Natural killer cell (primary cell): ENCODE results near the gene INAVA. TPM values are rescaled to one million over a fixed set of nuclear protein-coding genes. Genes with fewer than 3 reads are reported as not detected.

Experiments used
- ATAC-seq, 3 donors: fragments of 150-1000 bp in 2 of 3; fragments of 200-7000 bp in 1 of 3; cut with Tn5 transposase; 1 replicate in 1 of 3; 2 replicates in 2 of 3; pipeline ENCODE4 v1.10.0; 2021; ENCODE audit warnings: mild to moderate bottlenecking in 2 of 3, moderate library complexity in 2 of 3
- DNase-seq, 2 donors: peaks; one replicate each; pipeline versions ENCODE4 v3.0.0 to v3.0.0-alpha.2; 2013 to 2021; ENCODE audit warnings: mixed read lengths in 1 of 2
- H3K27ac ChIP-seq: one replicate; pipeline ENCODE4 v1.5.1; 2013; ENCODE audit warnings: mild to moderate bottlenecking, low read length
- H3K27me3 ChIP-seq: one replicate; pipeline ENCODE4 v1.6.1; 2013; ENCODE audit warnings: low read length; ENCODE audit not compliant: control insufficient read depth, insufficient read depth
- H3K36me3 ChIP-seq: one replicate; pipeline ENCODE4 v1.6.1; 2013; ENCODE audit warnings: low read length; ENCODE audit not compliant: control insufficient read depth, insufficient read depth
- H3K4me1 ChIP-seq: one replicate; pipeline ENCODE4 v1.6.1; 2013; ENCODE audit warnings: low read length; ENCODE audit not compliant: control insufficient read depth, insufficient read depth
- H3K4me3 ChIP-seq: one replicate; pipeline ENCODE4 v1.5.1; 2013; ENCODE audit warnings: low read length
- H3K9me3 ChIP-seq: one replicate; pipeline ENCODE4 v1.6.1; 2013; ENCODE audit warnings: low read length; ENCODE audit not compliant: control insufficient read depth, insufficient read depth
- H3K27ac Mint-ChIP-seq, 2 donors: one replicate each; pipeline ENCODE4 v1.8.0; 2022; ENCODE audit warnings: mild to moderate bottlenecking in 2 of 2, mixed read lengths in 2 of 2, moderate library complexity in 1 of 2
- H3K27me3 Mint-ChIP-seq, 2 donors: one replicate each; pipeline ENCODE4 v1.8.0; 2022; ENCODE audit warnings: low read depth in 2 of 2, mixed read lengths in 2 of 2
- H3K36me3 Mint-ChIP-seq: one replicate; pipeline ENCODE4 v1.8.0; 2022; ENCODE audit warnings: mixed read lengths
- H3K4me1 Mint-ChIP-seq, 2 donors: one replicate each; pipeline ENCODE4 v1.8.0; 2022; ENCODE audit warnings: mixed read lengths in 2 of 2
- H3K4me3 Mint-ChIP-seq: one replicate; pipeline ENCODE4 v1.8.0; 2022; ENCODE audit warnings: mild to moderate bottlenecking, moderate library complexity, mixed read lengths
- H3K9me3 Mint-ChIP-seq, 2 donors: one replicate each; pipeline ENCODE4 v1.8.0; 2022; ENCODE audit warnings: mixed read lengths in 2 of 2
- WGBS: methylation state at CpG from one replicate; pipeline ENCODE4 v1.1.7; 2013; ENCODE audit warnings: missing lambda C conversion rate; ENCODE audit not compliant: insufficient coverage; 5-methylcytosine and 5-hydroxymethylcytosine counted together
- intact Hi-C: fragments of 100-400 bp; cut with micrococcal nuclease; formaldehyde crosslinking; loops from one replicate; pipeline ENCODE4 v1.14.2; 2022
- total RNA-seq, 4 donors: library from RNA; stranded (reverse); fragments of 120-200 nt in 1 of 4; gene quantifications; one replicate each; pipeline versions ENCODE4 v1.2.3 to v1.2.4, GENCODE V29; 2013 to 2022
- TF ChIP-seq, protein P1 (sequence below): fragments of 200-600 bp; IDR thresholded peaks from one replicate; pipeline ENCODE4 v1.8.0; 2022; ENCODE audit warnings: antibody characterized with exemption

Gene INAVA
- total RNA-seq, 3 donors from 2014 or later (not counting 1 experiment from before 2014, with no cell fraction given): 0.13 to 0.18 TPM; not detected in 1

DNA sequence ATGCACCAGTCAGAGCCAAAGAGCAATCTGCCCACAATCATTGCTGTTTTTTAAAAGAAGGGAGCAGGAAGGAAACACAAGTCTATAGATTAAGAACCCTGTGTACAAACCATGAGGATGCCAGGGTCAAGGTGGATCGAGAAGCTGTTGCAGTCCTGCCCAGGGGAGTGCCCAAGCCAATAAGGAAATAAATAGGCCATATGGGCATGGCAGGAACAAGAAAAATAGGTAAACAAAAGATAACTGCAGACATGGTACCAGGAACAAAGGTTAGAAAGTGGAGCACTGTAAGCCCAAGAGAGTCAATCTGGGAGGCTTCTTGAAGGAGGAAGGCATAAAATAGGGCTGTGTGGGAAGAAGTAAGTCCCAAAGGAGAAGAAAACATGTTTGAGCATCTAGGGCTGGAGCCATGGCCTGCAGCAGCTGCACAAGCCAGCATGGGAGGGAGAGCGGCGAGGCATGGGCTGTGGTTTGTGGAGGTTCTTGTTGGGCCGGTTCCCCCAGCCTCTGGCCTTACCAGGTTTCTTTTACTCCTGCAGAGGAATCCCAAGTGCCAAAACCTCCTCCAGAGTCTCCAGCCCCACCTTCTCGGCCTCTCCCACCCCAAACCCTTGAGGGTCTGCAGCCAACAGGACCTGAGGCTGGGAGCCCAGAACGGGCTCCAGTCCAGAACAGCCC, 13.6 kb downstream of the INAVA start:
- Histone ChIP-seq H3K9me3 (no peaks in the 10 kb centered on the region), H3K4me1 (peaks cover 25% of the 10 kb centered on the region), H3K36me3 (no peaks in the 10 kb centered on the region), H3K27me3 (no peaks in the 10 kb centered on the region), H3K27ac (no peak overlapping the region), H3K4me3 (no peak overlapping the region)
- Mint-ChIP-seq H3K9me3 (no peaks in the 10 kb centered on the region), H3K4me3 (no peak overlapping the region), H3K27me3 (peaks cover 10% of the 10 kb centered on the region in 2 donors), H3K4me1 (peaks cover 0 to 10% of the 10 kb centered on the region in 2 donors), H3K27ac (peak overlapping the region in 1 of 2 donors; percentile 32), H3K36me3 (no peaks in the 10 kb centered on the region)
- 91% methylated on average over 6 of the region's 6 CpGs for WGBS
- DNase-seq: no peak
- TF ChIP-seq, protein P1, sequence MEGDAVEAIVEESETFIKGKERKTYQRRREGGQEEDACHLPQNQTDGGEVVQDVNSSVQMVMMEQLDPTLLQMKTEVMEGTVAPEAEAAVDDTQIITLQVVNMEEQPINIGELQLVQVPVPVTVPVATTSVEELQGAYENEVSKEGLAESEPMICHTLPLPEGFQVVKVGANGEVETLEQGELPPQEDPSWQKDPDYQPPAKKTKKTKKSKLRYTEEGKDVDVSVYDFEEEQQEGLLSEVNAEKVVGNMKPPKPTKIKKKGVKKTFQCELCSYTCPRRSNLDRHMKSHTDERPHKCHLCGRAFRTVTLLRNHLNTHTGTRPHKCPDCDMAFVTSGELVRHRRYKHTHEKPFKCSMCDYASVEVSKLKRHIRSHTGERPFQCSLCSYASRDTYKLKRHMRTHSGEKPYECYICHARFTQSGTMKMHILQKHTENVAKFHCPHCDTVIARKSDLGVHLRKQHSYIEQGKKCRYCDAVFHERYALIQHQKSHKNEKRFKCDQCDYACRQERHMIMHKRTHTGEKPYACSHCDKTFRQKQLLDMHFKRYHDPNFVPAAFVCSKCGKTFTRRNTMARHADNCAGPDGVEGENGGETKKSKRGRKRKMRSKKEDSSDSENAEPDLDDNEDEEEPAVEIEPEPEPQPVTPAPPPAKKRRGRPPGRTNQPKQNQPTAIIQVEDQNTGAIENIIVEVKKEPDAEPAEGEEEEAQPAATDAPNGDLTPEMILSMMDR: no peak
- intact Hi-C loops: loop anchor here (5.0 kb wide), 1 partner anchor 46 kb away; no protein-coding TSS in a partner anchor
- no peak for ATAC-seq

GRCh38 chr1:200909071-200909470, 14.4 kb downstream of the INAVA start:
- H3K27ac ChIP-seq: no peak overlapping the region
- Mint-ChIP-seq H3K9me3 (no peaks in the 10 kb centered on the region), H3K4me3 (no peak overlapping the region), H3K27ac (no peak overlapping the region), H3K4me1 (peaks cover 0 to 10% of the 10 kb centered on the region in 2 donors), H3K36me3 (no peaks in the 10 kb centered on the region), H3K27me3 (peaks cover 10% of the 10 kb centered on the region in 2 donors)
- intact Hi-C loops: loop anchor here (5.0 kb wide), 1 partner anchor 47 kb away; no protein-coding TSS in a partner anchor
- no peaks in the 10 kb centered on the region for H3K36me3 ChIP-seq
- TF ChIP-seq, protein P1: no peak
- H3K9me3 ChIP-seq: no peaks in the 10 kb centered on the region
- no peaks in the 10 kb centered on the region for H3K27me3 ChIP-seq
- peaks cover 20% of the 10 kb centered on the region for H3K4me1 ChIP-seq
- ATAC-seq (no peak), DNase-seq (no peak)
- WGBS: 80% methylated on average over 5 of the region's 5 CpGs
- H3K4me3 ChIP-seq: no peak overlapping the region

- Histone ChIP-seq H3K4me3 (no peak overlapping the region), H3K9me3 (no peaks in the 10 kb centered on the region), H3K27ac (no peak overlapping the region), H3K4me1 (peaks cover 14% of the 10 kb centered on the region), H3K36me3 (no peaks in the 10 kb centered on the region), H3K27me3 (no peaks in the 10 kb centered on the region)
- 77% methylated on average over 2 of the region's 4 CpGs for WGBS
- Mint-ChIP-seq H3K27ac (no peak overlapping the region), H3K9me3 (no peaks in the 10 kb centered on the region), H3K36me3 (no peaks in the 10 kb centered on the region), H3K4me1 (peaks cover 0 to 10% of the 10 kb centered on the region in 2 donors), H3K4me3 (no peak overlapping the region), H3K27me3 (peaks cover 10% of the 10 kb centered on the region in 2 donors)
- TF ChIP-seq, protein P1: no peak
- intact Hi-C loops: loop anchor here (5.0 kb wide), 1 partner anchor 47 kb away; no protein-coding TSS in a partner anchor
- no peak for DNase-seq
- no peak for ATAC-seq
Measured at GRCh38 chr1:200909757-200910239, 15.1 kb downstream of the INAVA start.
